NCI-H345 (cell line): ENCODE results near the gene TTLL9.

ENCODE experiments used
- DNase-seq: peaks from one replicate; lab custom pipeline; 2025; lab: John Stamatoyannopoulos, UW

Gene TTLL9

GRCh38 chr20:31949877-31950646, 79.6 kb downstream of the TTLL9 start:
- DNase-seq, result no peak

- no peak for DNase-seq
Observed at GRCh38 chr20:31951203-31951529, 80.7 kb downstream of the TTLL9 start.

- DNase-seq, result peak; percentile 97
Observed at GRCh38 chr20:31951530-31952453, 81.4 kb downstream of the TTLL9 start, which contains the start of gene PDRG1. Gene PDRG1 (minus strand): TSS chr20:31952046. CDS start chr20:31951961, 85 bp downstream.

- DNase-seq, result no peak
Observed at GRCh38 chr20:31953556-31954148, 83.2 kb downstream of the TTLL9 start.

GRCh38 chr20:31954500-31954899, 84.1 kb downstream of the TTLL9 start:
- DNase-seq, result no peak

- DNase-seq, result no peak
Observed at GRCh38 chr20:31956556-31957526, 86.4 kb downstream of the TTLL9 start.

- no peak for DNase-seq
Observed at GRCh38 chr20:31962761-31963160, 92.3 kb downstream of the TTLL9 start.

- DNase-seq, result no peak
Observed at GRCh38 chr20:31963889-31964288, 93.5 kb downstream of the TTLL9 start.

GRCh38 chr20:31966991-31967655, 96.7 kb downstream of the TTLL9 start:
- no peak for DNase-seq

GRCh38 chr20:31967830-31968249, 97.4 kb downstream of the TTLL9 start, which contains the start of gene XKR7:
Gene XKR7 (plus strand): TSS chr20:31968151. CDS start chr20:31968176, 25 bp downstream.
- DNase-seq, result peak; percentile 79

- DNase-seq, result peak; percentile 41
Observed at GRCh38 chr20:31968291-31969126, 98.1 kb downstream of the TTLL9 start.

GRCh38 chr20:31969991-31970390, 99.6 kb downstream of the TTLL9 start:
- no peak for DNase-seq

- DNase-seq, result no peak
Observed at GRCh38 chr20:31972471-31973021, 102.1 kb downstream of the TTLL9 start.

GRCh38 chr20:31974296-31974695, 103.9 kb downstream of the TTLL9 start:
- DNase-seq, result no peak

GRCh38 chr20:31974951-31975487, 104.6 kb downstream of the TTLL9 start:
- DNase-seq, result no peak

GRCh38 chr20:31975874-31976273, 105.4 kb downstream of the TTLL9 start:
- DNase-seq, result no peak

- no peak for DNase-seq
Observed at GRCh38 chr20:31977080-31977479, 106.6 kb downstream of the TTLL9 start.

- no peak for DNase-seq
Observed at GRCh38 chr20:31979713-31980426, 109.4 kb downstream of the TTLL9 start.

- no peak for DNase-seq
Observed at GRCh38 chr20:31981784-31982183, 111.3 kb downstream of the TTLL9 start.
